Left ventricle myocardium superior (tissue), 1 donor: ENCODE results near the gene NOXA1. TPM values are rescaled to one million over a fixed set of nuclear protein-coding genes. Genes with fewer than 3 reads are reported as not detected.
"Not testable (repeated sequence)": the region's sequence is repeated elsewhere in the genome, so short reads cannot be mapped to it uniquely, and the experiment has no call there.

Experiments
- ATAC-seq: fragments of 200-7000 bp; cut with Tn5 transposase; one replicate; pipeline ENCODE4 v1.9.1; 2020; ENCODE audit warnings: mild to moderate bottlenecking, moderate library complexity
- DNase-seq: peaks from one replicate; pipeline ENCODE4 v3.0.0-alpha.2; 2020
- intact Hi-C: fragments of 100-400 bp; cut with micrococcal nuclease; formaldehyde crosslinking; loops from one replicate; pipeline ENCODE4 v1.11.0; 2022
- total RNA-seq: library from RNA; stranded (reverse); fragmentation: NEBNext Ultra II Directional; extraction: Animal tissue kit (Norgen Biotek cat#: 25700); gene quantifications from one replicate; pipeline ENCODE4 v1.2.1, GENCODE V29; 2021
- donor health status: DM: no; HTN: yes; CAD: no; lungs with severe emphysema.

NOXA1 gene
- total RNA-seq, 1 donor from 2014 or later: 1.9 TPM

GRCh38 chr9:137459152-137459600 lies 36.0 kb downstream of the NOXA1 start, which contains the start of gene NSMF:
TSS of gene NSMF (minus strand) at chr9:137459334. CDS start at chr9:137459102, 232 bp downstream.
- ATAC-seq (peak; percentile 91), DNase-seq (peak; percentile 97)
- intact Hi-C loops: no loop called here

DNA sequence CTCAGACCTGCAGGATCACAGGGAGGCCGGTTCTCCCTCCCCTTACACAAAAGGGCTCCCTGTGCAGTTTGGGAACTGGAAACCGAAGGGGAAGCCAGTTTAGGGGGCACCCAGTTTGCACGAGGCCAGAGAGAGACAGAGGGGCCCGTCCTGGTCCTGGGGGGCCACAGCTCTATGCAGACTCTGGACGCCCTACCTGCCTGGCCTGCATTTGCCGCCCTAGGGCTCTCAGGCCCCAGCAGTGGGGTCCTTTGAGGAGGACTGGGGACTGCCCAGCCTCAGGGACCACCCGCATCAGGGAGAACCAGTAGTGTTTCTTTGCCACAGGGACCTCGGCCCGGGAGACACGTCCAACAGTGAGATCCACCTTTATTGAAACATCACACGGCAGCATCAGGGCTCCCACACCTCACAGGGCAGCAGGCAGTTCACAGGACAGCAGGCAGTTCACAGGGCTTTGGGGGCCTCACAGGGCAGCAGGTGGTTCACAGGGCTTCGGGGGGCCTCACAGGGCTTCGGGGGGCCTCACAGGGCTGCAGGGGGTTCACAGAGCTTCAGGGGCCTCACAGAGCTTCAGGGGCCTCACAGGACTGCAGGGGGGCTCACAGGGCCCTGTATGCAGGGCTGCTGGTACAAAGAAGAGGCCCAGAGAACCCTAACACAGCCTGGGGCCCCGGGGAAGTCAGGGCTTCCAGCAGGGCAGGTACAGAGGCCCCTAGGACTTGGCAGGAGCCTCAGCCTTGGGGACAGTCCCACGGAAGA lies 36.6 kb downstream of the NOXA1 start:
- ATAC-seq (peak; percentile 10), DNase-seq (no peak)
- intact Hi-C loops: no loop called here

DNA sequence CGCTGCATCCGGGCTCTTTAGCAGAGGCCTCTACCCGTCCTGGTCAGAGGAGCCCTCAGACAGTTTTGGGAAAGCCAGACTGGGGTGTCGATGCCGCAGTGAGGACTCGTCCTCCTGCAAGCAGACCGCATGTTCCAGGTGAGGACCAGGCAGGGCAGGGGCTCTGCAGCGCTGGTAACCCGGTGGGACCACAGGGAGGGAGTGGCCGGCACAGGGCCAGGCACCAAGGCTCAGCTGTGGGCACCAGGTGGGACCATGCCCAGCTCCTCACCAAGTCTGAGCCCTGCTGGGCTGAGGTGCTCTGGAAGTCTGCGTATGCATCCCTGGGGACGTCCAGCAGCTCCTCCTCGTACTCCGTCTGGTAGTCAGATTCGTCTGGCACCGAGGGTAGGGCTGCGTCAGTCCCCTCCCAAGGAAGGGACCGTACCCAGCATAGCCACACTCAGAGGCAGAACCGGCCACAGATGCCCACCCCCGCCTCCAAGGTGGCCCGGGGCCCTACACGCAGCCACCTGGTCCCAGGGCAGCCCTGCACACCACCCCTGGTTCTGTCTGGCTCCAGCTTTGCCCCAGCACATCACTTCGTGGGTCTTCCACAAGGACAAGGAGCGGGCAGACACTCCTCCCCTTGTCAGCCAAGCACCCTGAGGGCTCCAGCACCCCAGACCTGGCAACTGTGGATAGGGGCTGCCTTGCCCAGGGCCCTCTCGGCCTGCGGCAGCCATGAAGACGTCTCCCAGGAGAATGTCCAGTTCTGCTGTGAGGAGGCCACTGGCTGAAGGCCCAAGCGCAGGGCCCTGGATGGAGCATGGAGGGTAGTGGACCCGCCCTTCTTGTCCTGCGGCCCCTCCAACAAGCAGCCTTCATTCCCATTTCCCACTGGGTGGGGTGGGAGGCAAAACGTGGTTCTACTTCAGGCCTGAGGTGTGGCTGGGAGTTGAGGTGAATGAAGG lies 37.4 kb downstream of the NOXA1 start:
- intact Hi-C loops: no loop called here
- no peak for DNase-seq
- no peak for ATAC-seq

DNA sequence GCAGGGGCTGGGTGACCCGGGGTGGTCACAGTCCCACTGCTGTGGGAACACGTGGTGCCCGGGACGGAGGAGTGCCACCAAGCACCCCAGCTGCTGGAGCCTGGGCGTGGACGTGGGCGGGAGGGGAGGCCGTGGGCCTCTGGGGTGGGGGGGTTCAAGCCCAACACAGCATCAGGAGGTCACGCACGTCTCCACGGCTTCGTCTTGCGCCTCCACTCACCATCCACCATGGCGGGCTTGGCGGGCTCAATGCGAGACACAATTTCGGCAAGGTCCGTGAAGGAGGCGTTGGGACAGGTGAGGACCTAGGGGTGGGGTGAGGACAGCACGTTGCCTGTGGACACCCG lies 38.1 kb downstream of the NOXA1 start:
- ATAC-seq: no peak
- intact Hi-C loops: no loop called here
- DNase-seq: no peak

GRCh38 chr9:137461663-137462395 lies 38.6 kb downstream of the NOXA1 start:
- peak; percentile 67 for DNase-seq
- ATAC-seq: no peak
- intact Hi-C loops: no loop called here

- intact Hi-C loops: no loop called here
- DNase-seq (no peak), ATAC-seq (no peak)
Observed at GRCh38 chr9:137462396-137462985, 39.3 kb downstream of the NOXA1 start.

GRCh38 chr9:137462986-137463930 lies 40.1 kb downstream of the NOXA1 start:
- intact Hi-C loops: no loop called here
- DNase-seq (no peak), ATAC-seq (no peak)

DNA sequence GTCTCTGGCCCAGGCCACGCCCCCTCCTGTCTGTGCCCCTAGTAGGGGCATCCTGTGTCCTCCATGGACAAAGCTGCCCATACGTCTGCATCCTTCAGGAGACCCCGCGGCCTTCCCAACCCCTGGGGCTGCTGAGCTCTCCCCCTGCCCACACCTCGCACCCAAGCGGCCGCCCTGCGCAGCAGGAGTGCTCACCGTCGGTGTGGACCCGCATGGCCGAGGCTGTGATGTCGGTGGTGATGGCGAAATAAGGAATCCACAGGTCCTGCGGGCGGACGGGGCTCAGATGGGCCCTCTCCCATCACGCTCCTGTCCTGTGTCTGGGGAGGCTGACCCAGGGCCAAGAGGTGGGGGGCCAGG lies 40.7 kb downstream of the NOXA1 start:
- no peak for ATAC-seq
- intact Hi-C loops: no loop called here
- DNase-seq: no peak

- intact Hi-C loops: no loop called here
- ATAC-seq: no peak
- DNase-seq: no peak
Observed at GRCh38 chr9:137464291-137464999, 41.3 kb downstream of the NOXA1 start.

GRCh38 chr9:137465000-137465719 lies 42.0 kb downstream of the NOXA1 start:
- intact Hi-C loops: no loop called here
- DNase-seq: no peak
- ATAC-seq: no peak

DNA sequence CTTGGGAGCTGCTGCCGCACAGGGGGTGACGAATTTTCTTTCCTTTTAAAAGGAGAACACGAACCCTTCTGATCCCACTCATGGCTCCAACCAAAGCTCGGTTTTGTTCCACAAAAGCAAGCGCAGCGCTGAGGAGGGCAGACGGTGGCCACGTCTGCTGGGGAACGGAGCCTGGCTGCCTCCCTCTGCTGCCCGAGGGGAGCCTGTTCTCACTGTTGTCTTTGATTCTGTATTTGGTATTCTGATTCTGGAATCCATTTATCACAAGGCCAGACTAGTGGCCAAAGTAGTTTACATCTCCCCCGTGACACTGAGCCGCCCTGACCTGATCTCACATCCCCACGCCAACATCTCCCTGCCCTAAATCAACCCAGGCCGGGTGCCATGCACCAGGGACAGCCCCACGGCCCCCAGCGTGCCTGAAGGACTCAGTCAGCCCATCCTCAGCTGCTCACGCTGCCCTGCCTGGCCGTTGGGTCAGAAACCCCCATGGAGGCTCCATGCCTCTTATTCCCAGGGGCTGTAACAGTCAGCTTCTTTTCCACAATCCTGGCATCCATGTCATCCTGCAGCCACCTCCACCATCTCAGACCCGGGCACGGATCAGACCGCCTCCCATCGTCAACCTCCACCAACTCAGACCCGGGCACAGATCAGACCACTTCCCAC lies 42.7 kb downstream of the NOXA1 start:
- ATAC-seq (no peak), DNase-seq (no peak)
- intact Hi-C loops: no loop called here

DNA sequence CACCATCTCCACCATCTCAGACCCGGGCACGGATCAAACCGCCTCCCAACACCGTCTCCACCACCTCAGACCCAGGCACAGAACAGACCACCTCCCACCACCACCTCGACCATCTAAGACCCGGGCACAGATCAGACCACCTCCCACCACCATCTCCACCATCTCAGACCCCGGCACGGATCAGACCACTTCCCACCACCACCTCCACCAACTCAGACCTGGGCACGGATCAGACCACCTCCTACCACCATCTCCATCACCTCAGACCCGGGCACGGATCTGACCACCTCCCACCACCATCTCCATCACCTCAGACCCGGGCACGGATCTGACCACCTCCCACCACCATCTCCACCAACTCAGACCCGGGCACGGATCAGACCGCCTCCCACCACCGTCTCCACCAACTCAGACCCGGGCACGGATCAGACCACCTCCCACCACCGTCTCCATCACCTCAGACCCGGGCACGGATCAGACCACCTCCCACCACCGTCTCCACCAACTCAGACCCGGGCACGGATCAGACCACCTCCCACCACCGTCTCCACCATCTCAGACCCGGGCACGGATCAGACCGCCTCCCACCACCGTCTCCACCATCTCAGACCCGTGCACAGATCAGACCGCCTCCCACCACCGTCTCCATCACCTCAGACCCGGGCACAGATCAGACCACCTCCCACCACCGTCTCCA lies 43.3 kb downstream of the NOXA1 start:
- DNase-seq, intact Hi-C loops, ATAC-seq: not testable (repeated sequence)

- no peak for ATAC-seq
- peak; percentile 24 for DNase-seq
- intact Hi-C loops: no loop called here
Observed at GRCh38 chr9:137467161-137467581, 44.0 kb downstream of the NOXA1 start.

GRCh38 chr9:137467896-137468295 lies 44.7 kb downstream of the NOXA1 start:
- intact Hi-C loops: no loop called here
- ATAC-seq (no peak), DNase-seq (peak; percentile 6)

GRCh38 chr9:137470785-137471184 lies 47.6 kb downstream of the NOXA1 start:
- no peak for ATAC-seq
- intact Hi-C loops: no loop called here

DNA sequence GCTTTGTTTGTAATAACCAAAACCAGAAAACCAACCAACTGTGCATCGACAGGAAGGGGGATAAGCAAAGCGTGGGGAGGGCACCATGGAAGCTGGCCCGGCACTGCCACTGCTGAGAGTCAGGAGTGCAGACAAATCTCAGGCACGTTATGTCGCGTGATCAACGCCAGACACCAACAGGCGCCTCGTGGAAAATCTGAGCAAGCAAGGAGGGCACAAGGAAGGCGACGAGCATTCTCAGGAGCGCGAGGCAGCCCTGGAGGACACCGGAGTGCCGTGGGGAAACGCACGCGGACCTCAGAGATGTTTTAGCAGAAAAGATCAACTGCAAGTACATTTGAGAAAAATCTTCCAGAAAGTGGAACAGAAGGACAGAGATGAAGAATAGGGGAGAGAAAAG lies 51.1 kb downstream of the NOXA1 start:
- DNase-seq (no peak), ATAC-seq (no peak)
- intact Hi-C loops: no loop called here

More at GRCh38 chr9:137470785-137471184, 47.6 kb downstream of the NOXA1 start:
- DNase-seq: no peak
